HG03025 (cell line): ENCODE data around the gene ARPC1A.
"Not testable (repeated sequence)": the region's sequence is repeated elsewhere in the genome, so short reads cannot be mapped to it uniquely, and the experiment has no call there.

Source experiments
- ATAC-seq: cut with Tn5 transposase; IDR thresholded peaks from one replicate; pipeline ENCODE4 v1.9.1; 2021; ENCODE audit warnings: mild to moderate bottlenecking, moderate library complexity; ENCODE audit not compliant: unreplicated experiment, low FRiP score

The ARPC1A gene

GRCh38 chr7:99404977-99405320 is 79.3 kb downstream of the ARPC1A start:
- ATAC-seq: no peak

GRCh38 chr7:99406557-99406956 is 80.9 kb downstream of the ARPC1A start:
- ATAC-seq: no peak

DNA sequence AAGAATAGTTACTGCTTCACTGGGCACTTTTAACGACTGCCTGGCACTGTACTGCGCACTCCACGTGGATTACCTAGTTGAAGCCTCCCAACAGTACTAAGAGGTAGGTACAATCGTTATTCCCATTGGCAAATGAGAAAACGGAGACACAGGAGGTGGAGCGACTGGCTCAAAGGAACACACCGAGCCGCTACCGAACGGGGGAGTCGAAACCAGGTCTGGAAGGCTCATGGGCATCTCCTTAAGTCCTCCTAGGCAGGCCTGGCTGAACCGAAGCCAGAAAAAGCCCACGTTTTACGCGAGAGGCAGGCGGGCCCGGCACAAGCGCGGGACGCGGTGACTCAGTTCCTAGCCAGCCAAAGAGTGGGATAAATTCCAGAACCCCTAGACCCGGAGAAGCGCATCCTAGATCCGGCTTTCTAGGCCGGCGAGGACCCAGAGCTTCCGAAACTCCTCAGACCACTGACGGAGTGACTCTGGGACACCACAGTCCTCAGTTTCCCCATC is 82.2 kb downstream of the ARPC1A start:
- no peak for ATAC-seq

GRCh38 chr7:99408379-99409191 is 82.9 kb downstream of the ARPC1A start, which contains the start of the genes BUD31 and PDAP1:
TSS of gene BUD31 (plus strand) at chr7:99408969. CDS start at chr7:99411093, 2,124 bp downstream.
TSS of gene PDAP1 (minus strand) at chr7:99408597. CDS start at chr7:99408548, 49 bp downstream.
- ATAC-seq: peak; percentile 77

- peak; percentile 3 for ATAC-seq
Observed at GRCh38 chr7:99409192-99409572, 83.5 kb downstream of the ARPC1A start.

DNA sequence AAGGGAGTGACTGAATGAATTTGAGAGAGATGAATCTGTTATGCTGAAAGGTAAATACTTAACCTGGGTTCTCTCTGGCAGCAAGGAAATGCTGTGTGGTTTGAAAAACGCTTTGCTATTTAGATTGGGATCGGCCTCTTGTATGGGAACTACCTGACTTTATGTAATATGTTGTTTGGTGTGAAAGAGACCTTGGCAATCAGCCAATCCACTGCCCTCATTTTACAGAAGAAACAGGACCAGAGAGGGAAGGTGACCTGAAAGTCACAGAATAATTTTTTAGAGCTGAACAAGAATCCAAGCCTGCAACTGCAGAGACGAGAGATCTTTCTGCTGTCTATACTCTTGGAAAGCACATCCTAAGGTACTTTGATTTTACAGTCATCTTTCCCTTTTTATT is 84.1 kb downstream of the ARPC1A start:
- ATAC-seq: no peak

GRCh38 chr7:99410635-99411034 is 84.9 kb downstream of the ARPC1A start:
- no peak for ATAC-seq

DNA sequence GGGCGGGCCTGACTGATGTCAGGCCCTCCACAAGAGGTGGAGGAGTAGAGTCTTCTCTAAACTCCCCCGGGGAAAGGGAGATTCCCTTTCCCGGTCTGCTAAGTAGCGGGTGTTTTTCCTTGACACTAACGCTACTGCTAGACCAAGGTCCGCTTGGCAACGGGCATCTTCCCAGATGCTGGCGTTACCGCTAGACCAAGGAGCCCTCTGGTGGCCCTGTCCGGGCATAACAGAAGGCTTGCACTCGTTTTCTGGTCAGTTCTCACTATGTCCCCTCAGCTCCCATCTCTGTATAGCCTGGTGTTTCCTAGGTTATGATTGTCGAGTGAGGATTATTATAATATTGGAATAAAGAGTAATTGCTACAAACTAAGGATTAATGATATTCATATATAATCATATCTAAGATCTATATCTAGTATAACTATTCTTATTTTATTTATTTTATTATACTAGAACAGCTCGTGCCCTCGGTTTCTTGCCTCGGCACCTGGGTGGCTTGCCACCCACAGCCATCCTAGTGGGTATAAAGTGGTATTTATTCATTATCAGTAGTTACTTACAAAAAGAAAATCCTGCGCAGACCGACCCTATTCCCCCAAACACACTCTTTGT is 89.9 kb downstream of the ARPC1A start:
- ATAC-seq: not testable (repeated sequence)
